Hepatocyte (in vitro differentiated cells): ENCODE data around the gene UFL1.

Source experiments
- EZH2 ChIP-seq: fragments of 200-600 bp; sonication (generic); IDR thresholded peaks from 2 replicates; pipeline ENCODE4 v1.6.1; 2016; ENCODE audit warnings: antibody characterized with exemption, mild to moderate bottlenecking, borderline replicate concordance
- TF ChIP-seq, protein P1 (sequence below): fragments of 200-600 bp; sonication (generic); IDR thresholded peaks from 2 replicates; pipeline ENCODE4 v1.5.1; 2016; ENCODE audit warnings: antibody characterized with exemption, mild to moderate bottlenecking; ENCODE audit not compliant: poor library complexity

GRCh38 chr6:96563853-96564252, 42.2 kb downstream of the UFL1 start:
- TF ChIP-seq EZH2: no peak
- TF ChIP-seq, protein P1, sequence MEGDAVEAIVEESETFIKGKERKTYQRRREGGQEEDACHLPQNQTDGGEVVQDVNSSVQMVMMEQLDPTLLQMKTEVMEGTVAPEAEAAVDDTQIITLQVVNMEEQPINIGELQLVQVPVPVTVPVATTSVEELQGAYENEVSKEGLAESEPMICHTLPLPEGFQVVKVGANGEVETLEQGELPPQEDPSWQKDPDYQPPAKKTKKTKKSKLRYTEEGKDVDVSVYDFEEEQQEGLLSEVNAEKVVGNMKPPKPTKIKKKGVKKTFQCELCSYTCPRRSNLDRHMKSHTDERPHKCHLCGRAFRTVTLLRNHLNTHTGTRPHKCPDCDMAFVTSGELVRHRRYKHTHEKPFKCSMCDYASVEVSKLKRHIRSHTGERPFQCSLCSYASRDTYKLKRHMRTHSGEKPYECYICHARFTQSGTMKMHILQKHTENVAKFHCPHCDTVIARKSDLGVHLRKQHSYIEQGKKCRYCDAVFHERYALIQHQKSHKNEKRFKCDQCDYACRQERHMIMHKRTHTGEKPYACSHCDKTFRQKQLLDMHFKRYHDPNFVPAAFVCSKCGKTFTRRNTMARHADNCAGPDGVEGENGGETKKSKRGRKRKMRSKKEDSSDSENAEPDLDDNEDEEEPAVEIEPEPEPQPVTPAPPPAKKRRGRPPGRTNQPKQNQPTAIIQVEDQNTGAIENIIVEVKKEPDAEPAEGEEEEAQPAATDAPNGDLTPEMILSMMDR: no peak
